ENCODE measurements around the gene PAK6.
A peak's percentile ranks its signal among the peaks of the same experiment; 100 is the strongest.

PAK6 gene

GRCh38 chr15:40238532-40239403 lies at the start of gene PAK6:
TSS of gene PAK6 (plus strand) at chr15:40239063. CDS start at chr15:40264786, 25,723 bp downstream.
- peak; percentile 84 for DNase-seq (ENCODE audit: low spot score)

GRCh38 chr15:40190591-40190990 lies 48.3 kb upstream of the PAK6 start:
- DNase-seq (ENCODE audit: low spot score): no peak

GRCh38 chr15:40192942-40193341 lies 45.9 kb upstream of the PAK6 start:
- DNase-seq (ENCODE audit: low spot score): no peak

- DNase-seq (ENCODE audit: low spot score): no peak
Observed at GRCh38 chr15:40197434-40197833, 41.4 kb upstream of the PAK6 start.

- no peak for DNase-seq (ENCODE audit: low spot score)
Observed at GRCh38 chr15:40198355-40199085, 40.3 kb upstream of the PAK6 start.

- no peak for DNase-seq (ENCODE audit: low spot score)
Observed at GRCh38 chr15:40204100-40204499, 34.8 kb upstream of the PAK6 start.

GRCh38 chr15:40217166-40217824 lies 21.6 kb upstream of the PAK6 start:
- peak; percentile 73 for DNase-seq (ENCODE audit: low spot score)

- no peak for DNase-seq (ENCODE audit: low spot score)
Observed at GRCh38 chr15:40219801-40220200, 19.1 kb upstream of the PAK6 start.

- no peak for DNase-seq (ENCODE audit: low spot score)
Observed at GRCh38 chr15:40222131-40222530, 16.7 kb upstream of the PAK6 start.

GRCh38 chr15:40226736-40227135 lies 12.1 kb upstream of the PAK6 start:
- DNase-seq (ENCODE audit: low spot score): no peak

- no peak for DNase-seq (ENCODE audit: low spot score)
Observed at GRCh38 chr15:40229316-40229715, 9.5 kb upstream of the PAK6 start.

GRCh38 chr15:40229956-40230355 lies 8.9 kb upstream of the PAK6 start:
- DNase-seq (ENCODE audit: low spot score): no peak

- peak; percentile 38 for DNase-seq (ENCODE audit: low spot score)
Observed at GRCh38 chr15:40232625-40233070, 6.2 kb upstream of the PAK6 start.

- DNase-seq (ENCODE audit: low spot score): peak; percentile 16
Observed at GRCh38 chr15:40233727-40234577, 4.9 kb upstream of the PAK6 start.

GRCh38 chr15:40234783-40235182 lies 4.1 kb upstream of the PAK6 start:
- DNase-seq (ENCODE audit: low spot score): no peak

GRCh38 chr15:40235201-40235885 lies 3.5 kb upstream of the PAK6 start:
- DNase-seq (ENCODE audit: low spot score): no peak

- no peak for DNase-seq (ENCODE audit: low spot score)
Observed at GRCh38 chr15:40239404-40239692, 485 bp downstream of the PAK6 start.

- DNase-seq (ENCODE audit: low spot score): no peak
Observed at GRCh38 chr15:40239693-40240618, 1.1 kb downstream of the PAK6 start.

GRCh38 chr15:40240619-40241221 lies 1.9 kb downstream of the PAK6 start:
- DNase-seq (ENCODE audit: low spot score): no peak

Measured in D341Med (cell line).